ENCODE measurements around the gene SEL1L2.

DNA sequence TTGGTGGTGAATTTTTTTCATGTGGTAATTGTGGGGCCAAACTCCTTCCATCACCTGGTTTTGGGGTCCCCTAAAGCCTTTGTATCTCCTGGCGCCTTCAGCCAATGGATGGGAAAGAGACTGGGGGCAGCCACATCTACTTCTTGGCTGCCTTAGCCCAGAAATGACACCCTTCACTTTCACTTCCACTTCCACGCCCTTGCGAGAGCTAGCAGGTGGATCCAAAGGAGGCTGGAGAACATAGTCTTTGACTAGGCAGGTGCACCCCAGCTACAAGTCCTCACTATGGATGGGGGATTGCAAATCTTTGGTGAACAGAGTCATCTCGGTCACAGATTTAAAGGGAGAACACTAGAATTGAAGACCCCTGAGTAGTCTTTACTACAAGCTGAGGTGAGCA, 134.8 kb downstream of the SEL1L2 start:
- no peak for TF ChIP-seq CTCF (IDR thresholded peaks at IDR 0.05)
- TF ChIP-seq POLR2A (IDR thresholded peaks at IDR 0.05), result no peak

All from esophagus squamous epithelium (tissue), 4 donors.